Bronchial epithelial cell (primary cell): Measurements from ENCODE around the gene CAMK2A. TPM values are rescaled to one million over a fixed set of nuclear protein-coding genes. Genes with fewer than 3 reads are reported as not detected.

Experiments
- DNase-seq: peaks from one replicate; pipeline ENCODE4 v3.0.0-alpha.2; 2010; ENCODE audit warnings: low read depth
- FAIRE-seq: peaks from 2 replicates; lab custom pipeline; 2011; peaks lifted over from hg19 to GRCh38; lab: Jason Lieb, UNC
- H3K27me3 ChIP-seq: 2 replicates; pipeline ENCODE4 v1.5.1; 2011; ENCODE audit warnings: low read length; ENCODE audit not compliant: control insufficient read depth, insufficient read depth
- H3K36me3 ChIP-seq: 2 replicates; pipeline ENCODE4 v1.5.1; 2011; ENCODE audit warnings: low read length; ENCODE audit not compliant: control insufficient read depth, insufficient read depth
- H3K4me3 ChIP-seq: 2 replicates; pipeline ENCODE4 v1.5.1; 2011; ENCODE audit warnings: mild to moderate bottlenecking, low read depth, low read length, control low read depth
- CTCF ChIP-seq: IDR thresholded peaks from 2 replicates; pipeline ENCODE4 v1.5.1; 2011; ENCODE audit warnings: mild to moderate bottlenecking, moderate library complexity, low read length, control low read depth, inconsistent platforms; ENCODE audit not compliant: insufficient read depth, severe bottlenecking
- total RNA-seq: library from RNA; depleted of rRNA; stranded (reverse); fragments of >200 nt; gene quantifications from 2 replicates; pipeline ENCODE4 v1.2.1, GENCODE V29; 2014

Gene CAMK2A
- total RNA-seq, 1 donor from 2014 or later = under 0.01 TPM

DNA sequence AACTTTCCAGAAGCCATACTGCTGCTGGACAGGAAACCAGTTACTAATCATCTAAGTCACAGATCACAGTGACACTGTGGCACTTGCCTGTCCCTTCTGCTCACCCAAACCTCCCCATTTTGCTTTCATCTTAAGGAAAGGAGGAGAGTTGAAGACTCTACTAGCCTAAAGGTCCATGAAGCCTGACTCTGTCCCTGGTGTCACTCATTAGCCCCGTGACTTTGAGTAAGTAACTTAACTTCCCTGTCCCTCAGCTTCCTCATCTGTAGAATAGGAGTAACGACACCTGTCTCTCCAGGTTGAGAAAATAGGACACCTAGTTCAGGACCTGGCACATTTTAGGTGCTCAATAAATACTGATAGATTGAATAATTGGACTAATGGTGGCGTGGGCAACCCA is 100.2 kb downstream of the CAMK2A start:
- Histone ChIP-seq H3K27me3 (peaks cover 35% of the 10 kb centered on the region), H3K36me3 (no peaks in the 10 kb centered on the region), H3K4me3 (no peak overlapping the region)
- no peak for TF ChIP-seq CTCF
- FAIRE-seq (peak; percentile 70), DNase-seq (no peak)

DNA sequence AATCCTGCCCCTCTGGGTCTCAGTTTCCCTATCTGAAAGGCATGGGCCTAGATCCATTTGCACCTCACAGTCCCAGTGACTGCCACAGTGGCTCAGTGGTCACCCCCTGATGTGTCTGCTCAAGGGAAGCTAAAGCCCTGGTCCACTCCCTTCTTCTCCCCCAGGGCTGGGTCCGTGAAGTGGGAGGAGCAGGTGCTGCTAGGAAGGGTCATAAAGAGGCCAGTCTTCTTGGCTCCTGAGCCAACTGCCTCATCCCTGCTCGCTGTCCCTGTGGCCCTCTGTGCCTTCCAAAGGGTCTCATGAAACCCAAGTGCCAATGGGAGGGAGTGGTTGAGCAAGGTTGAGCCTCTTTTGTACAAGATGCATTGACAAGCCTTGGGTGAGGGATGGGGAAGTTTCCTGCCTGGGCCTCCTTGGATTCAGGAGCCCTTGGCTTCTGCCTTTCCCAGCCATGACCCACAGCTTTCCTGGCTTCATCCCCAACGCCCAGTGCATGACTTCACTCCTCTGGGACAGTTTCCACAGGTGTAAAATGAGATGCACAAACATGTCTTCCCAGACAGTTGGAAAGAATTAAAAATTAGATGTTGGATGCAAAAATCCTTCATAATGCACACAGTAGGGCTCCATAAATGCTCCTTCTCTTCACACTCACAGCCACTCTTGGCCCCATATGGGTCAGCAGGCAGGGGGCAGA is 101.3 kb downstream of the CAMK2A start:
- peaks cover 33% of the 10 kb centered on the region for H3K27me3 ChIP-seq
- no peak for TF ChIP-seq CTCF
- DNase-seq (no peak), FAIRE-seq (no peak)
- H3K4me3 ChIP-seq = no peak overlapping the region
- H3K36me3 ChIP-seq = no peaks in the 10 kb centered on the region

- TF ChIP-seq CTCF = no peak
- no peak for FAIRE-seq
Observed at GRCh38 chr5:150186897-150187296, 102.7 kb downstream of the CAMK2A start.

DNA sequence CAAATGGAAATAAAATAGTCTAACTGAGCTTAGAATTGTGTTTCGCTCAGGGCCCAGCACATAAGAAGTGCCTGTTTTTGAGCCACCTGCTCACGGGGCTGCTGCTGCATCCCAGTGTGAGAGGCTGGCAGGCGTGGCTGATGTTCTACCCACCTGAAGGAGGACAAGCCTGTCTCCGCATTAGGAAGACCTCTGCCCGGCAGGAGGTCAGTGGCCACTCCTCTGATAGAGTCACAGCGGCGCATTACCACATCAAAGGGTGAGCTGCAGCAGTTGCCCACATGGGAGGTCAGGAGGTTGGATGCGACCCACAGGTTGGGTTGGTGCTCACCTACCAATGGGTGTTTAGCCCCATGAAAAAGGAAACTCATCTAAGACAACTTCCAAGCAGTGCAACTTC is 103.4 kb downstream of the CAMK2A start:
- Histone ChIP-seq H3K36me3 (no peaks in the 10 kb centered on the region), H3K4me3 (no peak overlapping the region), H3K27me3 (peaks cover 25% of the 10 kb centered on the region)
- FAIRE-seq = peak; percentile 76
- no peak for DNase-seq
- no peak for TF ChIP-seq CTCF

More at GRCh38 chr5:150186897-150187296, 102.7 kb downstream of the CAMK2A start:
- Histone ChIP-seq H3K4me3 (no peak overlapping the region), H3K36me3 (no peaks in the 10 kb centered on the region), H3K27me3 (peaks cover 28% of the 10 kb centered on the region)
- DNase-seq = no peak

DNA sequence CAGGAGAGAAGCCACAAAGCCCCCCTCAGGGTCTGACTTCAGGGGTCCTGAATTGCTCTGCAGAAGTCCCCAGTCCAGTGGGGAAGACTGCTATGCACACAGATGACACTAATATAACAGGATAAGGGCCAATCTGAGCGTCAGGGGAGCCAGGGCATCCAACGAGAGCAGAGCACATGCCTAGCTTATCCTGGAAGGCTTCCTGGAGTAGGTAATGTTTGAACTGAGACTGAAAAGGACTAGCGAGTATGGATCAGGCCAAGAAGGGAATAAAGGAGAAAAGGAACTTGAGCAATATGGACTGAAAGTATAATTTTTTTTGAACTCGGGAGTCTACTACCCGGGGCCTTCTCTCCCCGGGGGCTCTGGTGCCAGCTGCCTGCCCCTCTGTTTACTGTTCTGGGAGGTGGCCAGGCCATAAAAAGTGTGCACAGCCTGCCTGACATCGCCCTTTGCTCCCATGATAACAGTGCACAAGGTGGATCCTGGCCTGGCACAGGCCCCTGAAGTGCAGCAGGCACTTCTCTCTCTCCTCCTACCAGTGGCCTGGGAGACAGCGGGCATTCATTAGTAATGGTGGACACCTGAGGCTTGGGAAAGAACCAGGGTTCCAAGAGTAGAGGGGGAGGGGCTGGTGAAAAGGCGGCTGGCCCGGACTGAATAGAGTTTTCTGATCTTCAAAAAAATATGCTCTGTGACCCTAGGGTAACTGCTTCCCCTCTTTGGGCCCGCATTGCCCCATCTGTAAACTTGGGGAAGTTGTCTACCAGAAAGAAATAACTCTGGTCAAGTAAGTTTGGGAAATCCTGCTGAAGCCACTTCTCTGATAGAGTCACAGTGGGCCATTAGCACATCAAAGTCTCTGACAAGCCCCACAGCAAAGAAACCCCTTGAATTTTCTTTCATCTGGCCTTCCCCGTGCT is 104.3 kb downstream of the CAMK2A start:
- FAIRE-seq = no peak
- no peak overlapping the region for H3K4me3 ChIP-seq
- no peak for TF ChIP-seq CTCF
- no peaks in the 10 kb centered on the region for H3K36me3 ChIP-seq
- H3K27me3 ChIP-seq = peaks cover 17% of the 10 kb centered on the region
- no peak for DNase-seq
